Femur (tissue), 1 donor: ENCODE measurements around the gene FTL.

Experiments used
- DNase-seq: peaks from one replicate; pipeline ENCODE4 v3.0.0-alpha.2; 2017

FTL gene

GRCh38 chr19:48966541-48967345, 1.6 kb downstream of the FTL start:
- DNase-seq, result no peak

GRCh38 chr19:48967346-48968178, 2.5 kb downstream of the FTL start:
- no peak for DNase-seq

GRCh38 chr19:48968179-48968661, 3.1 kb downstream of the FTL start:
- DNase-seq, result no peak

GRCh38 chr19:48968813-48969218, 3.7 kb downstream of the FTL start:
- no peak for DNase-seq

GRCh38 chr19:48969276-48970138, 4.4 kb downstream of the FTL start:
- DNase-seq, result no peak

GRCh38 chr19:48970139-48970766, 5.1 kb downstream of the FTL start:
- no peak for DNase-seq

GRCh38 chr19:48970923-48971395, 5.8 kb downstream of the FTL start:
- peak; percentile 88 for DNase-seq

GRCh38 chr19:48975947-48976847, 11.1 kb downstream of the FTL start:
- no peak for DNase-seq

- no peak for DNase-seq
Observed at GRCh38 chr19:48977061-48977460, 12.0 kb downstream of the FTL start.

- DNase-seq, result no peak
Observed at GRCh38 chr19:48982280-48982679, 17.2 kb downstream of the FTL start.

- DNase-seq, result no peak
Observed at GRCh38 chr19:48985711-48986110, 20.6 kb downstream of the FTL start.

GRCh38 chr19:48986211-48986610, 21.1 kb downstream of the FTL start:
- no peak for DNase-seq

GRCh38 chr19:48987323-48987722, 22.2 kb downstream of the FTL start:
- no peak for DNase-seq

- no peak for DNase-seq
Observed at GRCh38 chr19:48988286-48988685, 23.2 kb downstream of the FTL start.

- no peak for DNase-seq
Observed at GRCh38 chr19:48988860-48989259, 23.8 kb downstream of the FTL start.

- peak; percentile 72 for DNase-seq
Observed at GRCh38 chr19:48989701-48990291, 24.7 kb downstream of the FTL start.

GRCh38 chr19:48990400-48990799, 25.3 kb downstream of the FTL start:
- no peak for DNase-seq

GRCh38 chr19:48991011-48991609, 26.0 kb downstream of the FTL start:
- no peak for DNase-seq

GRCh38 chr19:48991873-48992580, 26.9 kb downstream of the FTL start:
- DNase-seq, result peak; percentile 75
